Activated T-cell treated with anti-CD3 and anti-CD28 coated beads, Interleukin-2, amount 50 U/mL, for 48 hours (primary cell): ENCODE measurements around the gene CEACAM5.
"Not testable (repeated sequence)": the region's sequence is repeated elsewhere in the genome, so short reads cannot be mapped to it uniquely, and the experiment has no call there.

Experiments
- DNase-seq, 2 experiments: peaks; one replicate each; pipeline ENCODE4 v3.0.0-alpha.2; 2020

CEACAM5 gene

GRCh38 chr19:41740415-41741243, 32.2 kb downstream of the CEACAM5 start:
- peak; percentile 39 to 46 for DNase-seq

GRCh38 chr19:41741244-41741554, 32.8 kb downstream of the CEACAM5 start:
- DNase-seq: no peak

- DNase-seq: no peak
Observed at GRCh38 chr19:41744850-41745249, 36.4 kb downstream of the CEACAM5 start.

GRCh38 chr19:41745756-41746155, 37.3 kb downstream of the CEACAM5 start:
- no peak for DNase-seq

- DNase-seq: peak; percentile 64 to 67
Observed at GRCh38 chr19:41746593-41747227, 38.3 kb downstream of the CEACAM5 start.

- DNase-seq: no peak
Observed at GRCh38 chr19:41748012-41748411, 39.6 kb downstream of the CEACAM5 start.

- DNase-seq: not testable (repeated sequence)
Observed at GRCh38 chr19:41750248-41751134, 42.1 kb downstream of the CEACAM5 start.

GRCh38 chr19:41753159-41753558, 44.7 kb downstream of the CEACAM5 start:
- DNase-seq: peak; percentile 82 to 86

- peak; percentile 80 to 81 for DNase-seq
Observed at GRCh38 chr19:41753936-41754529, 45.6 kb downstream of the CEACAM5 start.

- no peak for DNase-seq
Observed at GRCh38 chr19:41755328-41755913, 47.0 kb downstream of the CEACAM5 start, which contains the start of gene CEACAM6. Gene CEACAM6, plus strand, starts transcription at chr19:41755530. Its CDS starts 109 bp downstream, at chr19:41755639.

- no peak for DNase-seq
Observed at GRCh38 chr19:41758846-41759245, 50.4 kb downstream of the CEACAM5 start.

- no peak for DNase-seq
Observed at GRCh38 chr19:41767115-41767514, 58.7 kb downstream of the CEACAM5 start.

GRCh38 chr19:41768105-41768504, 59.7 kb downstream of the CEACAM5 start:
- DNase-seq: not testable (repeated sequence)

GRCh38 chr19:41769608-41770007, 61.2 kb downstream of the CEACAM5 start:
- no peak for DNase-seq

GRCh38 chr19:41771410-41771809, 63.0 kb downstream of the CEACAM5 start:
- DNase-seq: no peak

- DNase-seq: peak; percentile 66
Observed at GRCh38 chr19:41774515-41774980, 66.1 kb downstream of the CEACAM5 start.

GRCh38 chr19:41776700-41777099, 68.3 kb downstream of the CEACAM5 start:
- no peak for DNase-seq
